B cell (primary cell): ENCODE measurements around the gene GLRX. TPM values are rescaled to one million over a fixed set of nuclear protein-coding genes. Genes with fewer than 3 reads are reported as not detected.

Experiments
- ATAC-seq: fragments of 200-7000 bp; cut with Tn5 transposase; one replicate; pipeline ENCODE4 v1.10.0; 2021; ENCODE audit warnings: low read depth, mild to moderate bottlenecking, moderate number of reproducible peaks, moderate library complexity
- CTCF ChIA-PET: fragments of 350-600 bp; sonication (Branson Sonifier 250); formaldehyde crosslinking; loops from one replicate; lab custom pipeline; 2021; ENCODE audit warnings: antibody characterized with exemption, inconsistent platforms; lab: Charles Lee
- POLR2A ChIA-PET: fragments of 350-600 bp; sonication (Branson Sonifier 250); formaldehyde crosslinking; loops from one replicate; lab custom pipeline; 2021; ENCODE audit warnings: antibody characterized with exemption; lab: Charles Lee
- DNase-seq: peaks from one replicate; pipeline ENCODE4 v3.0.0; 2013
- H2AFZ ChIP-seq: 2 replicates; pipeline ENCODE4 v1.6.1; 2012; ENCODE audit warnings: mild to moderate bottlenecking, low read depth, low read length; ENCODE audit not compliant: insufficient read depth, poor library complexity, severe bottlenecking
- H3K27ac ChIP-seq, 2 donors: 1 replicate in 1 of 2; 2 replicates in 1 of 2; pipeline ENCODE4 v1.5.1; 2012 to 2013; ENCODE audit warnings: low read length in 2 of 2, mild to moderate bottlenecking in 2 of 2, moderate library complexity in 1 of 2
- H3K27me3 ChIP-seq, 4 experiments: fragments of 200-600 bp in 1 of 4; sonication (generic) in 1 of 4; replicated peaks in 1 of 4; 1 replicate in 2 of 4; 2 replicates in 2 of 4; pipeline versions ENCODE4 v1.6.1 to v1.7.0; 2013 to 2016; ENCODE audit warnings: low read length in 3 of 4, mild to moderate bottlenecking in 2 of 4, mixed read lengths in 1 of 4, moderate library complexity in 1 of 4; ENCODE audit not compliant: insufficient read depth in 4 of 4, control insufficient read depth in 3 of 4; ENCODE audit errors: control extremely low read depth in 1 of 4
- H3K36me3 ChIP-seq, 2 experiments: replicated peaks in 1 of 2; 1 replicate in 1 of 2; 2 replicates in 1 of 2; pipeline versions ENCODE4 v1.6.1 to v1.7.1; 2013; ENCODE audit warnings: low read length in 1 of 2; ENCODE audit not compliant: insufficient read depth in 2 of 2, control insufficient read depth in 1 of 2; ENCODE audit errors: control extremely low read depth in 1 of 2, extremely low read depth in 1 of 2
- H3K4me1 ChIP-seq, 2 donors: fragments of 200-600 bp in 1 of 2; sonication (generic) in 1 of 2; 1 replicate in 1 of 2; 2 replicates in 1 of 2; pipeline versions ENCODE4 v1.5.1 to v1.6.1; 2013 to 2017; ENCODE audit warnings: low read length in 2 of 2; ENCODE audit not compliant: control insufficient read depth in 2 of 2, insufficient read depth in 2 of 2
- H3K4me2 ChIP-seq: replicated peaks from 2 replicates; pipeline ENCODE3; 2012; ENCODE audit warnings: mild to moderate bottlenecking, low read depth, low read length; ENCODE audit not compliant: poor library complexity, severe bottlenecking
- H3K4me3 ChIP-seq, 5 experiments: fragments of 200-600 bp in 1 of 5; sonication (generic) in 1 of 5; 1 replicate in 3 of 5; 2 replicates in 2 of 5; pipeline versions ENCODE4 v1.5.1 to v1.7.0; 2011 to 2016; ENCODE audit warnings: low read length in 4 of 5, mild to moderate bottlenecking in 4 of 5, low read depth in 2 of 5, control low read depth in 1 of 5, moderate library complexity in 1 of 5; ENCODE audit not compliant: insufficient read depth in 1 of 5; ENCODE audit errors: control extremely low read depth in 1 of 5, extremely low read depth in 1 of 5
- H3K79me2 ChIP-seq: fragments of 200-600 bp; sonication (generic); one replicate; pipeline ENCODE4 v1.6.0; 2016; ENCODE audit warnings: low read length; ENCODE audit not compliant: control insufficient read depth, insufficient read depth
- H3K9ac ChIP-seq: fragments of 200-600 bp; sonication (generic); 2 replicates; pipeline ENCODE4 v1.6.1; 2017; ENCODE audit warnings: mild to moderate bottlenecking, low read length, moderate library complexity
- H3K9me3 ChIP-seq, 3 donors: one replicate each; pipeline versions ENCODE4 v1.6.1 to v1.7.1; 2013; ENCODE audit warnings: low read length in 2 of 3; ENCODE audit not compliant: control insufficient read depth in 2 of 3, insufficient read depth in 1 of 3; ENCODE audit errors: control extremely low read depth in 1 of 3
- H4K20me1 ChIP-seq: 2 replicates; pipeline ENCODE4 v1.6.0; 2012; ENCODE audit warnings: mild to moderate bottlenecking, low read length; ENCODE audit not compliant: insufficient read depth, control insufficient read depth, poor library complexity, severe bottlenecking
- H3K27ac Mint-ChIP-seq: one replicate; pipeline ENCODE4 v1.8.0; 2021; ENCODE audit warnings: mixed read lengths
- H3K27me3 Mint-ChIP-seq: one replicate; pipeline ENCODE4 v1.8.0; 2021; ENCODE audit warnings: mixed read lengths
- H3K4me1 Mint-ChIP-seq: one replicate; pipeline ENCODE4 v1.8.0; 2021; ENCODE audit warnings: mixed read lengths
- H3K4me3 Mint-ChIP-seq: one replicate; pipeline ENCODE4 v1.8.0; 2021; ENCODE audit warnings: mixed read lengths
- H3K9me3 Mint-ChIP-seq: one replicate; pipeline ENCODE4 v1.8.0; 2022; ENCODE audit warnings: mixed read lengths; ENCODE audit not compliant: insufficient read depth
- CTCF ChIP-seq: fragments of 200-600 bp; IDR thresholded peaks from one replicate; pipeline ENCODE4 v1.8.0; 2022; ENCODE audit warnings: antibody characterized with exemption, mild to moderate bottlenecking
- EZH2 ChIP-seq: IDR thresholded peaks from 2 replicates; pipeline ENCODE4 v1.6.1; 2012; ENCODE audit warnings: borderline replicate concordance, low read depth, mild to moderate bottlenecking, moderate library complexity, low read length; ENCODE audit not compliant: insufficient read depth, poor library complexity, severe bottlenecking
- WGBS: methylation state at CpG from one replicate; pipeline ENCODE4 v1.1.5; 2013; ENCODE audit warnings: missing lambda C conversion rate; ENCODE audit not compliant: insufficient coverage; 5-methylcytosine and 5-hydroxymethylcytosine counted together
- intact Hi-C: fragments of 100-400 bp; cut with micrococcal nuclease; formaldehyde crosslinking; loops from one replicate; pipeline ENCODE4 v1.10.0; 2022
- polyA plus RNA-seq: library from polyadenylated mRNA; depleted of rRNA; stranded (reverse); fragments of >200 nt; gene quantifications from 2 replicates; pipeline ENCODE4 v1.2.3, GENCODE V29; 2012
- total RNA-seq, 2 donors: library from RNA; stranded (reverse); fragments of 120-200 nt in 1 of 2; gene quantifications; 1 replicate in 1 of 2; 2 replicates in 1 of 2; pipeline versions ENCODE4 v1.2.3 to v1.2.4, GENCODE V29; 2013 to 2022

The GLRX gene
- total and polyA plus RNA-seq, 2 donors (not counting 1 experiment from before 2014, with no cell fraction given) = 44.6 to 54.8 TPM

GRCh38 chr5:95850391-95850894 lies 27.9 kb upstream of the GLRX start:
- Histone ChIP-seq H3K9me3 (no peaks in the 10 kb centered on the region), H3K36me3 (no peaks in the 10 kb centered on the region), H3K9ac (no peak overlapping the region), H3K27me3 (no peaks in the 10 kb centered on the region), H3K4me2 (no peak overlapping the region), H3K4me1 (no peaks in the 10 kb centered on the region), H3K27ac (no peak overlapping the region), H3K4me3 (no peak overlapping the region), H2AFZ (no peak overlapping the region), H4K20me1 (no peaks in the 10 kb centered on the region), H3K79me2 (no peaks in the 10 kb centered on the region)
- TF ChIP-seq EZH2 (no peak), CTCF (no peak)
- WGBS = 97% methylated on average over 5 of the region's 5 CpGs
- intact Hi-C loops = no loop called here
- ChIA-PET POLR2A (no interaction called here), CTCF (interaction anchor here (0.7 to 22.8 kb wide), 10 partner anchors 9 to 487 kb away, joined by 3 to 748 read pairs (median 12); partner anchors contain the start of genes GLRX and RFESD)
- no peaks in the 10 kb centered on the region for H3K4me1 Mint-ChIP-seq
- DNase-seq (no peak), ATAC-seq (no peak)
- H3K27me3 Mint-ChIP-seq = no peaks in the 10 kb centered on the region
- H3K9me3 Mint-ChIP-seq = no peaks in the 10 kb centered on the region
- no peak overlapping the region for H3K4me3 Mint-ChIP-seq
- no peak overlapping the region for H3K27ac Mint-ChIP-seq

- Mint-ChIP-seq H3K27me3 (no peaks in the 10 kb centered on the region), H3K27ac (no peak overlapping the region), H3K4me3 (no peak overlapping the region), H3K9me3 (no peaks in the 10 kb centered on the region), H3K4me1 (no peaks in the 10 kb centered on the region)
- H3K9ac ChIP-seq = no peak overlapping the region
- H3K27me3 ChIP-seq = no peaks in the 10 kb centered on the region
- no peak for ATAC-seq
- DNase-seq = no peak
- WGBS = 100% methylated on average over 2 of the region's 3 CpGs
- H3K79me2 ChIP-seq = no peaks in the 10 kb centered on the region
- H3K4me3 ChIP-seq = no peak overlapping the region
- H3K9me3 ChIP-seq = no peaks in the 10 kb centered on the region
- no peak overlapping the region for H3K27ac ChIP-seq
- intact Hi-C loops = no loop called here
- no peak overlapping the region for H2AFZ ChIP-seq
- POLR2A ChIA-PET = no interaction called here
- CTCF ChIA-PET = interaction anchor here (0.8 to 22.8 kb wide), 14 partner anchors 10 to 487 kb away, joined by 3 to 748 read pairs (median 8); partner anchors contain the start of genes GLRX and RFESD
- no peaks in the 10 kb centered on the region for H3K4me1 ChIP-seq
- H3K4me2 ChIP-seq = no peak overlapping the region
- H4K20me1 ChIP-seq = no peaks in the 10 kb centered on the region
- no peak for TF ChIP-seq EZH2
- no peak for TF ChIP-seq CTCF
- H3K36me3 ChIP-seq = no peaks in the 10 kb centered on the region
Observed at GRCh38 chr5:95848701-95849100, 26.2 kb upstream of the GLRX start.
